GM18505 (cell line): ENCODE measurements around the gene WDR27.

ENCODE experiments used
- ATAC-seq: cut with Tn5 transposase; IDR thresholded peaks from one replicate; pipeline ENCODE4 v1.9.1; 2021; ENCODE audit not compliant: unreplicated experiment
- POLR2A ChIP-seq: IDR thresholded peaks from 4 replicates; pipeline ENCODE4 v1.6.1; 2011; ENCODE audit warnings: borderline replicate concordance; ENCODE audit not compliant: insufficient read depth, insufficient read length; ENCODE audit errors: extremely low read depth

Gene WDR27

DNA sequence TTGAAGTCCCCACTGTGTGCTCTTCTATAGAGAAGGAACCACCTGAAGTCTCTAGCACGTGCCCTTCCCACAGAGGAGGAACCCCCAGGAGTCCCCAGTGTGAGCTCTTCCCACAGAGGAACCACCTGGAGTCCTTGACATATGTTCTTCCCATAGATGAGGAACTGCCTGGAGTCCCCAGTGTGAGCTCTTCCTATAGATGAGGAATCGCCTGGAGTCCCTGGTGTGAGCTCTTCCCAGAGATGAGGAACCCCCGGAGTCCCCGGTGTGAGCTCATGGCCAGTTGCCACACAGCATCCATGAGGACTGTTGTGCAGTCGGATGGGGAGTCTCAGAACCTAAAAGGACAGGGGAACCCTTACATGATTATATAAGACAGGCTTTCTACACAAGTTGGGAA lies 290.1 kb downstream of the WDR27 start:
- no peak for ATAC-seq
- TF ChIP-seq POLR2A, result no peak

DNA sequence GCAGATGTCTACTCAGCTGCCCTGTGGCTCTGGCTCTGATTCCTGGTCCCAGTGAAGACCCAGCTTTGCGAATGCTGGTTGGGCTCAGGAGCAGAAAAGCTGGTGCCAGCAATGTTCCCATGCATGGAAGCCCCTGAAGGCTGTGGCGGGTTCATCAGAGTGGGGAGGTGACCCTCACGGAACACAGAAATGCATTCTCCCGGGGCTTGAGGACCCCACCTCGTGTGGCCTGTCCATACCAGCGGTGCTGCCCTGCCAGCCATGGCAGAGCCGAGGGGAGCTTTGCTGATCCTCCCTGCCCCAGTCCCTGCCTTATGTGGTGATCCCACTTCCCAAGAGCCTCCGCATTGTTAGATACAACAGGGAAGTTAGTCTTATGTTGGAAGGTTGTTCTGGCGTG lies 290.5 kb downstream of the WDR27 start:
- no peak for ATAC-seq
- no peak for TF ChIP-seq POLR2A

DNA sequence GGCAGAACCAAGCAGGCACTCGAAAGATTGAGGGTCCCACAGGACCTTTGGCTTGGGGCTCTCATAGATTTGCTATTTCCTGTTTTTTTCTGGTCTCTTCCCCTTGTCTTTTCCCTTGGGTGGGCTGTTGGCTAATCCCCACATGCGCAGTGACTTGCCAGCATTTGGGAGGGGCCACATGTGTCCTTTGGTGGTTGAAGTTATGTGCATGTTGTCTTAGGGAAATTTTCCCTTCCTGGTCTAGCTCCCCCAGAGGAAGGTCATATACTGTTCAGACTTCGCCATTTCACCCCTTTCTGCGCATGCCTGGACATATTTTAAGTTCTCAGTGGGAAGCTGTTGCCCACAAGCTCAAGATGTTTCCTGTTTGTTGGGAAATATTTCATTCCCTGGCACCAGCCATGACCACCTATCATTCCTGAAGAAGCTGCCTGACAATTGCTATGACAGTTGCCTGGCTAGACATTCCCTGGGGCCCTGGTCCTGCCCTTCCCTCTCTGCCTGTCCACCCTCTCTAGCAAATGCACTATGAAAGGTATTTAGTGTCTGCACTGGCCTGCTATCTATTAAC lies 292.0 kb downstream of the WDR27 start:
- no peak for TF ChIP-seq POLR2A
- no peak for ATAC-seq

DNA sequence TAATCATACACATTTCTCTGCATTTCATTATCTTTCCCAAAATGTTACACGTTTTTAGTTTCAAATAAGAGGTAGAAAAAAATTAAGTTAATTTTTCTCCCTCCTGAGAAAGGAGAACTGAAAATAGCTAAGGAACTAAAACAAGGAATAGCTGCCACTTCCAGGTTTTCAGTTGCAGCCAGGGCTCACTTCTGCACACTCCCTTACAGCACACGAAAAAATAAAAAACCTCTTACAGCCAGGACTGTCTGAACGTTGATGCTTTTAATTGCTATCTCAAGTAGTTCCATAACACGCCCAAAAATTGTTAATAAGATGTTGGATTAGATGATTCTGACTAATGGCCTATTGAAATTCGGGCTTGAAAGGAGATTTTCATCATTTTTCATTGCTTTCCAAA lies 294.5 kb downstream of the WDR27 start:
- no peak for TF ChIP-seq POLR2A
- no peak for ATAC-seq
